HepG2 (cell line): ENCODE data around the gene PAM16. TPM values are rescaled to one million over a fixed set of nuclear protein-coding genes. Genes with fewer than 3 reads are reported as not detected.

Experiments used
- ATAC-seq: fragments of 200-7000 bp; cut with Tn5 transposase; 3 replicates; pipeline ENCODE4 v1.9.1; 2020; ENCODE audit warnings: mild to moderate bottlenecking, moderate library complexity
- BruUV-seq: library from RNA; stranded (reverse); fragments of 400-500 nt; replicated peaks from 2 replicates; lab custom pipeline; 2021; lab: Mats Ljungman, UMichigan
- CTCF ChIA-PET: fragments of 300-600 bp; formaldehyde crosslinking; extraction: SDS; loops from one replicate; lab custom pipeline; 2021; ENCODE audit warnings: low total read pairs, inconsistent platforms, low intra/inter-chr PET ratio; lab: Yijun Ruan, JAX
- POLR2A ChIA-PET: fragments of 350-600 bp; sonication (Branson Sonifier 250); formaldehyde crosslinking; loops from one replicate; lab custom pipeline; 2020; ENCODE audit warnings: antibody characterized with exemption, inconsistent platforms; lab: Yijun Ruan, JAX
- DNase-seq: peaks from one replicate; pipeline ENCODE4 v3.0.0-alpha.2; 2015; ENCODE audit warnings: low spot score
- FAIRE-seq: peaks from 3 replicates; lab custom pipeline; 2011; peaks lifted over from hg19 to GRCh38; lab: Jason Lieb, UNC
- H2AFZ ChIP-seq: one replicate; pipeline ENCODE4 v1.6.1; 2011; ENCODE audit warnings: low read length, inconsistent platforms
- H3K27ac ChIP-seq: fragments of 300-600 bp; 3 replicates; pipeline ENCODE4 v1.8.0; 2011; ENCODE audit warnings: mixed run types, mild to moderate bottlenecking, mixed read lengths, low read length, inconsistent platforms; ENCODE audit not compliant: insufficient read depth; ENCODE audit errors: extremely low read length
- H3K27me3 ChIP-seq, 2 experiments: fragments of 200-600 bp in 1 of 2; 2 replicates in 1 of 2; 3 replicates in 1 of 2; pipeline versions ENCODE4 v1.6.0 to v1.8.0; 2011; ENCODE audit warnings: low read length in 2 of 2, mild to moderate bottlenecking in 2 of 2, moderate library complexity in 2 of 2, inconsistent platforms in 1 of 2; ENCODE audit not compliant: insufficient read depth in 2 of 2, control insufficient read depth in 1 of 2
- H3K36me3 ChIP-seq, 2 experiments: fragments of 200-600 bp in 1 of 2; replicated peaks in 1 of 2; 2 replicates in 1 of 2; 3 replicates in 1 of 2; pipeline versions ENCODE4 v1.5.1 to v1.8.0; 2011; ENCODE audit warnings: low read length in 2 of 2, inconsistent platforms in 1 of 2; ENCODE audit not compliant: insufficient read depth in 2 of 2, control insufficient read depth in 1 of 2
- H3K4me1 ChIP-seq: 2 replicates; pipeline ENCODE4 v1.5.1; 2012; ENCODE audit warnings: low read length, inconsistent platforms; ENCODE audit not compliant: insufficient read depth
- H3K4me2 ChIP-seq: 2 replicates; pipeline ENCODE4 v1.6.0; 2011; ENCODE audit warnings: low read depth, low read length, inconsistent platforms
- H3K4me3 ChIP-seq, 3 experiments: fragments of 200-600 bp in 1 of 3; sonication (generic), shearing (Covaris generic) in 1 of 3; replicated peaks in 1 of 3; 2 replicates each; pipeline ENCODE4 v1.5.1; 2011 to 2016; ENCODE audit warnings: low read length in 3 of 3, inconsistent platforms in 2 of 3, low read depth in 2 of 3, mild to moderate bottlenecking in 2 of 3, control low read depth in 1 of 3, mixed read lengths in 1 of 3; ENCODE audit not compliant: insufficient read depth in 1 of 3
- H3K79me2 ChIP-seq: one replicate; pipeline ENCODE4 v1.6.1; 2011; ENCODE audit warnings: low read length, inconsistent platforms; ENCODE audit not compliant: insufficient read depth
- H3K9ac ChIP-seq: 2 replicates; pipeline ENCODE4 v1.6.0; 2011; ENCODE audit warnings: mild to moderate bottlenecking, low read depth, low read length, inconsistent platforms; ENCODE audit not compliant: insufficient read depth
- H3K9me3 ChIP-seq: 2 replicates; pipeline ENCODE4 v1.5.1; 2012; ENCODE audit warnings: mild to moderate bottlenecking, low read length
- H4K20me1 ChIP-seq: 2 replicates; pipeline ENCODE4 v1.6.0; 2011; ENCODE audit warnings: inconsistent platforms, mild to moderate bottlenecking, low read length, moderate library complexity; ENCODE audit not compliant: insufficient read depth
- DR1 ChIP-seq: sonication (generic); formaldehyde crosslinking; IDR thresholded peaks from 2 replicates; pipeline ENCODE4 v1.8.0; 2021; ENCODE audit warnings: mild to moderate bottlenecking, missing genetic modification reagents, inconsistent platforms
- HMG20A ChIP-seq: IDR thresholded peaks from 2 replicates; pipeline ENCODE4 v1.6.1; 2016; ENCODE audit warnings: borderline replicate concordance
- IRF2 ChIP-seq: IDR thresholded peaks from 2 replicates; pipeline ENCODE4 v1.6.1; 2018; ENCODE audit warnings: missing genetic modification reagents, missing compliant biosample characterization
- NONO ChIP-seq, 2 experiments: fragments of 450-650 bp in 1 of 2; sonication (generic) in 1 of 2; formaldehyde crosslinking in 1 of 2; IDR thresholded peaks in 1 of 2; conservative IDR thresholded peaks in 1 of 2; 2 replicates each; pipeline versions ENCODE4 v1.6.1 to v1.8.0; 2017 to 2022; ENCODE audit warnings: mild to moderate bottlenecking in 1 of 2, missing genetic modification reagents in 1 of 2, moderate library complexity in 1 of 2
- SRSF9 ChIP-seq: fragments of 200-400 bp; formaldehyde crosslinking; IDR thresholded peaks from 2 replicates; pipeline ENCODE4 v1.6.1; 2018; ENCODE audit warnings: borderline replicate concordance, mild to moderate bottlenecking, low read depth, low read length; ENCODE audit not compliant: insufficient read depth, poor library complexity, severe bottlenecking
- TCF12 ChIP-seq, 2 experiments: fragments of 450-650 bp in 1 of 2; sonication (generic) in 1 of 2; formaldehyde crosslinking in 1 of 2; IDR thresholded peaks; 2 replicates each; pipeline versions ENCODE4 v1.6.1 to v1.8.0; 2017 to 2022; ENCODE audit warnings: antibody characterized with exemption in 1 of 2, mild to moderate bottlenecking in 1 of 2, missing genetic modification reagents in 1 of 2, moderate library complexity in 1 of 2
- THAP11 ChIP-seq: IDR thresholded peaks from 2 replicates; pipeline ENCODE4 v1.6.1; 2016; ENCODE audit warnings: missing biosample characterization, missing genetic modification reagents
- ZBTB1 ChIP-seq: sonication (generic); formaldehyde crosslinking; IDR thresholded peaks from 2 replicates; pipeline ENCODE4 v1.4.0; 2020; ENCODE audit warnings: missing genetic modification reagents, borderline replicate concordance
- ZFY ChIP-seq: sonication (generic); formaldehyde crosslinking; IDR thresholded peaks from 2 replicates; pipeline ENCODE4 v1.4.0; 2020; ENCODE audit warnings: missing genetic modification reagents
- ZNF138 ChIP-seq: sonication (generic); formaldehyde crosslinking; IDR thresholded peaks from 2 replicates; pipeline ENCODE4 v1.5.0; 2020; ENCODE audit warnings: mild to moderate bottlenecking, low read depth, missing genetic modification reagents
- ZNF558 ChIP-seq: sonication (generic); formaldehyde crosslinking; IDR thresholded peaks from 2 replicates; pipeline ENCODE4 v1.9.0; 2022; ENCODE audit warnings: mild to moderate bottlenecking, missing genetic modification reagents, borderline replicate concordance
- ZNF615 ChIP-seq: sonication (generic); formaldehyde crosslinking; IDR thresholded peaks from 2 replicates; pipeline ENCODE4 v1.5.0; 2020; ENCODE audit warnings: mild to moderate bottlenecking, missing genetic modification reagents, borderline replicate concordance
- ZNF7 ChIP-seq: IDR thresholded peaks from 2 replicates; pipeline ENCODE4 v1.6.1; 2016; ENCODE audit warnings: missing biosample characterization, missing genetic modification reagents
- ZNF75D ChIP-seq: sonication (generic); formaldehyde crosslinking; IDR thresholded peaks from 2 replicates; pipeline ENCODE4 v1.8.1; 2023; ENCODE audit warnings: missing genetic modification reagents, mild to moderate bottlenecking, borderline replicate concordance
- ZNF768 ChIP-seq: sonication (generic); formaldehyde crosslinking; IDR thresholded peaks from 2 replicates; pipeline ENCODE4 v1.4.0; 2020; ENCODE audit warnings: missing genetic modification reagents
- ZNF776 ChIP-seq: sonication (generic); formaldehyde crosslinking; IDR thresholded peaks from 2 replicates; pipeline ENCODE4 v1.4.0; 2020; ENCODE audit warnings: mild to moderate bottlenecking, missing genetic modification reagents
- ZNF777 ChIP-seq: sonication (generic); formaldehyde crosslinking; IDR thresholded peaks from 2 replicates; pipeline ENCODE4 v1.4.0; 2020; ENCODE audit warnings: missing genetic modification reagents
- WGBS: methylation state at CpG from one replicate; pipeline ENCODE4 v1.1.6; 2017; ENCODE audit warnings: low lambda C conversion rate; 5-methylcytosine and 5-hydroxymethylcytosine counted together
- in situ Hi-C: cut with HindIII; loops from 2 replicates; pipeline ENCODE4 v1.10.0; 2017; ENCODE audit warnings: low pct_unique_long_range_greater_than_20kb; ENCODE audit not compliant: extremely low pct_ligation_motif_present
- intact Hi-C: fragments of 100-400 bp; cut with micrococcal nuclease; formaldehyde crosslinking; loops from one replicate; pipeline ENCODE4 v1.10.0; 2022; ENCODE audit not compliant: unreplicated experiment
- polyA plus RNA-seq, 8 experiments: library from polyadenylated mRNA; depleted of rRNA in 3 of 8; stranded (reverse) in 7 of 8; unstranded in 1 of 8; fragments of >200 nt; fragmentation: Illumina TruSeq in 4 of 8; extraction: Trizol in 4 of 8; gene quantifications; 2 replicates each; pipeline versions ENCODE4 v1.2.1 to v1.2.3, GENCODE V29; 2011 to 2016; ENCODE audit warnings: low read depth in 4 of 8, missing spikeins in 1 of 8, mixed read lengths in 1 of 8; ENCODE audit not compliant: insufficient read depth in 1 of 8
- total RNA-seq, 5 experiments: library from RNA; depleted of rRNA; stranded (reverse); fragments of >200 nt; fragmentation: Illumina TruSeq; extraction: Trizol; gene quantifications; 2 replicates each; pipeline ENCODE4 v1.2.3, GENCODE V29; 2016; ENCODE audit warnings: low read depth in 1 of 5
- TF ChIP-seq, protein P1 (sequence below): sonication (generic); formaldehyde crosslinking; IDR thresholded peaks from 2 replicates; pipeline ENCODE4 v1.5.1; 2020; ENCODE audit warnings: mild to moderate bottlenecking, missing genetic modification reagents, borderline replicate concordance
- TF ChIP-seq, protein P2 (sequence below): IDR thresholded peaks from 2 replicates; pipeline ENCODE4 v1.6.1; 2018; ENCODE audit warnings: missing genetic modification reagents
- TF ChIP-seq, protein P3 (sequence below): IDR thresholded peaks from 2 replicates; pipeline ENCODE4 v1.6.1; 2016; ENCODE audit warnings: low read depth, borderline replicate concordance

PAM16 gene
- total and polyA plus RNA-seq, 2 of the 13 experiments (the other 11 are each of a cell fraction or from before 2014, with no cell fraction given): 51.5 to 51.8 TPM

DNA sequence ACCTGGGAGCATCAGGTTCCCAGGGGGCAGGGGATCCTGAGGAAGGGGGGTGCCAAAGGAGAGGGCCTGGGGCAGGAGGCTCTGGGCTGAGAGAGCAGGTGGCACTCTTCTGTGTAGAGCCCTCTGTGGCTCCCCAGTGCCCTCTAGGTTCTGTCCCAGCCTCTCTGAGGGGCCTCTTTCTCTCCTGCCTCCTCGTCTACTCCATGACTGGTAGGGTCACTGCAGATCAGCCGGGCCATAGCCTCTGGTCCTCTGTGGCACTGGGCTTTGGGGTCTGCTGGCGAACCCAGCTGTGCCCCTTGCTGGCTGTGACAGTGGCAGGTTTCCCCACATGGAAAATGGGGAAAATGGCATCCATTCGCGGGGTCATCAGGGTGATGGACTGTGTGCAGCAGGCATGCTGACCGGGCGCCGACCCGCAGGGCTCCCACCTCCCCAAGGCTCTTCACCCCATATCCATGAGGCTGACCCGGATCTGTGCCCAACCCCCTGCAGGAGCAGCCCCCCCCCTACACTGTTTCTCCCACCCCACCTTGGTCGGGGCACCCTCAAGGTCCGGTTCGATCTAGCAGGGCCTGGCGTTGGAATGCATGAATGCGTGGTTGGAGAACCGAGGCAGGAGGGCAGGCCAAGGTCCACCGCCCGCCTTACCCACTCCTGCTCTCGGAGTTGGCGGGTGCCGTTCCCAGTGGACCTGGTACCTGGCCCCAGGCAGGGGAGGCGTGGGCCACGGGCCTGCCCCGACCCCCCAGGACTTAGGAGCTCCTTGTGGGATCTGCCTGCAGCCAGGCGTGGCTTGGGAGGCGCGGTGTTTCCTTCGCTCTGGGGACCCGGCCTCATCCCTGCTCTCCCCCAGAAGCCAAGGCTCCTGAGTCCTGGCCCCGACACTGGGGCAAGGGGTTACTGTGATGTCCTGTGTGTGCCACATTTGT, 28.7 kb downstream of the PAM16 start:
- ChIA-PET CTCF (no interaction called here), POLR2A (interaction anchor here (1.0 to 2.5 kb wide), 4 partner anchors 8 to 51 kb away, joined by 3 to 11 read pairs (median 6); partner anchors contain the start of gene TFAP4)
- BruUV-seq: no TSS peak
- no CpG with 5 or more reads among the region's 30 CpGs for WGBS
- Histone ChIP-seq H3K9me3 (no peaks in the 10 kb centered on the region), H3K27me3 (peaks cover 0 to 38% of the 10 kb centered on the region in 2 experiments; a peak in 2 of 5 replicates), H3K4me1 (peaks cover 84% of the 10 kb centered on the region), H3K36me3 (no peaks in the 10 kb centered on the region), H3K4me2 (peak overlapping the region; percentile 95), H3K27ac (no peak overlapping the region), H4K20me1 (no peaks in the 10 kb centered on the region), H3K9ac (no peak overlapping the region), H3K4me3 (peak overlapping the region in 2 of 3 experiments; percentile 27 to 70; a peak in 3 of 6 replicates), H3K79me2 (no peaks in the 10 kb centered on the region), H2AFZ (no peak overlapping the region)
- in situ Hi-C loops: loop anchor here (5.0 to 10.0 kb wide), 2 partner anchors 48 to 115 kb away; partner anchors contain the start of gene TFAP4
- FAIRE-seq: no peak
- ATAC-seq: peak; percentile 11
- intact Hi-C loops: no loop called here
- DNase-seq: no peak
- TF ChIP-seq, protein P1, sequence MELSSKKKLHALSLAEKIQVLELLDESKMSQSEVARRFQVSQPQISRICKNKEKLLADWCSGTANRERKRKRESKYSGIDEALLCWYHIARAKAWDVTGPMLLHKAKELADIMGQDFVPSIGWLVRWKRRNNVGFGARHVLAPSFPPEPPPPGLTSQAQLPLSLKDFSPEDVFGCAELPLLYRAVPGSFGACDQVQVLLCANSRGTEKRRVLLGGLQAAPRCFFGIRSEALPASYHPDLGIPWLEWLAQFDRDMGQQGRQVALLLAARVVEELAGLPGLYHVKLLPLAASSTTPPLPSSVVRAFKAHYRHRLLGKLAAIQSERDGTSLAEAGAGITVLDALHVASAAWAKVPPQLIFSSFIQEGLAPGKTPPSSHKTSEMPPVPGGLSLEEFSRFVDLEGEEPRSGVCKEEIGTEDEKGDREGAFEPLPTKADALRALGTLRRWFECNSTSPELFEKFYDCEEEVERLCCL (CRISPR knock-in tag): no peak
- TF ChIP-seq IRF2 (no peak), ZNF777 (CRISPR knock-in tag) (no peak), ZNF7 (no peak), ZNF558 (no peak), ZBTB1 (CRISPR knock-in tag) (no peak), TCF12 (IDR thresholded peaks at IDR 0.05) (no peak), TCF12 (CRISPR knock-in tag; IDR thresholded peaks at IDR 0.05) (no peak), SRSF9 (no peak), THAP11 (no peak), ZFY (no peak), HMG20A (no peak), DR1 (CRISPR knock-in tag) (no peak), ZNF75D (no peak), NONO (IDR thresholded peaks at IDR 0.05) (no peak), NONO (CRISPR knock-in tag; conservative IDR thresholded peaks at IDR 0.05) (0 out of 2 replicates have a peak, but pooled peaks have one; percentile 11), ZNF615 (no peak), ZNF776 (CRISPR knock-in tag) (0 out of 2 replicates have a peak, but pooled peaks have one; percentile 32), ZNF138 (CRISPR knock-in tag) (no peak), ZNF768 (peak; percentile 2; the same call in 1 of the 2 replicates)
- TF ChIP-seq, protein P2, sequence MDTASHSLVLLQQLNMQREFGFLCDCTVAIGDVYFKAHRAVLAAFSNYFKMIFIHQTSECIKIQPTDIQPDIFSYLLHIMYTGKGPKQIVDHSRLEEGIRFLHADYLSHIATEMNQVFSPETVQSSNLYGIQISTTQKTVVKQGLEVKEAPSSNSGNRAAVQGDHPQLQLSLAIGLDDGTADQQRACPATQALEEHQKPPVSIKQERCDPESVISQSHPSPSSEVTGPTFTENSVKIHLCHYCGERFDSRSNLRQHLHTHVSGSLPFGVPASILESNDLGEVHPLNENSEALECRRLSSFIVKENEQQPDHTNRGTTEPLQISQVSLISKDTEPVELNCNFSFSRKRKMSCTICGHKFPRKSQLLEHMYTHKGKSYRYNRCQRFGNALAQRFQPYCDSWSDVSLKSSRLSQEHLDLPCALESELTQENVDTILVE (CRISPR knock-in tag): no peak
- TF ChIP-seq, protein P3, sequence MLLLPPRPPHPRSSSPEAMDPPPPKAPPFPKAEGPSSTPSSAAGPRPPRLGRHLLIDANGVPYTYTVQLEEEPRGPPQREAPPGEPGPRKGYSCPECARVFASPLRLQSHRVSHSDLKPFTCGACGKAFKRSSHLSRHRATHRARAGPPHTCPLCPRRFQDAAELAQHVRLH (CRISPR knock-in tag): no peak
